Stimulated activated CD4-positive, alpha-beta T cell treated with anti-CD3 and anti-CD28 coated beads, Interleukin-4, amount 100 ng/mL, for 48 hours (primary cell): ENCODE results near the gene CPEB2.
A peak's percentile ranks its signal among the peaks of the same experiment; 100 is the strongest.

Source experiments
- DNase-seq, 2 donors: peaks; one replicate each; pipeline ENCODE4 v3.0.0-alpha.2; 2020; ENCODE audit warnings: low read depth in 2 of 2

CPEB2 gene

GRCh38 chr4:15001869-15002658, at the start of gene CPEB2:
CPEB2 (plus strand) TSS chr4:15002481; CDS start chr4:15002674, 193 bp downstream.
- DNase-seq, result peak; percentile 83 to 88

- DNase-seq, result no peak
Measured at GRCh38 chr4:14958436-14958835, 43.8 kb upstream of the CPEB2 start.

- DNase-seq, result no peak
Measured at GRCh38 chr4:14961292-14961691, 41.0 kb upstream of the CPEB2 start.

GRCh38 chr4:14965071-14965470, 37.2 kb upstream of the CPEB2 start:
- DNase-seq, result no peak

- no peak for DNase-seq
Measured at GRCh38 chr4:14967982-14968381, 34.3 kb upstream of the CPEB2 start.

GRCh38 chr4:14977830-14978229, 24.5 kb upstream of the CPEB2 start:
- DNase-seq, result no peak

GRCh38 chr4:14984448-14984847, 17.8 kb upstream of the CPEB2 start:
- DNase-seq, result no peak

- DNase-seq, result no peak
Measured at GRCh38 chr4:14985161-14985560, 17.1 kb upstream of the CPEB2 start.

- no peak for DNase-seq
Measured at GRCh38 chr4:14985843-14986242, 16.4 kb upstream of the CPEB2 start.

GRCh38 chr4:14987054-14987453, 15.2 kb upstream of the CPEB2 start:
- DNase-seq, result no peak

- DNase-seq, result no peak
Measured at GRCh38 chr4:14990484-14990883, 11.8 kb upstream of the CPEB2 start.

GRCh38 chr4:14994242-14994641, 8.0 kb upstream of the CPEB2 start:
- no peak for DNase-seq

GRCh38 chr4:15001248-15001868, 923 bp upstream of the CPEB2 start:
- DNase-seq, result peak; percentile 8 to 31

- DNase-seq, result peak; percentile 47 to 71
Measured at GRCh38 chr4:15002659-15003400, 549 bp downstream of the CPEB2 start.

GRCh38 chr4:15003401-15003890, 1.2 kb downstream of the CPEB2 start:
- peak; percentile 28 to 44 for DNase-seq

GRCh38 chr4:15003891-15004738, 1.8 kb downstream of the CPEB2 start:
- DNase-seq, result peak; percentile 26 to 27

- peak; percentile 16 to 37 for DNase-seq
Measured at GRCh38 chr4:15004739-15005301, 2.5 kb downstream of the CPEB2 start.

GRCh38 chr4:15005474-15006115, 3.3 kb downstream of the CPEB2 start:
- DNase-seq, result no peak

GRCh38 chr4:15006416-15007024, 4.2 kb downstream of the CPEB2 start:
- DNase-seq, result no peak

- DNase-seq, result no peak
Measured at GRCh38 chr4:15007201-15007600, 4.9 kb downstream of the CPEB2 start.
